Measurements from ENCODE around the gene FAM163A.

FAM163A gene

GRCh38 chr1:179729881-179730280 lies 13.2 kb upstream of the FAM163A start:
- H3K9ac ChIP-seq (ENCODE audit: low read length) = no peak overlapping the region
- no peak overlapping the region for H3K4me3 ChIP-seq (ENCODE audit: low read length)
- no peaks in the 10 kb centered on the region for H3K36me3 ChIP-seq (ENCODE audit: control insufficient read depth, low read depth, low read length)
- H3K27ac ChIP-seq (ENCODE audit: low read length) = no peak overlapping the region
- H3K9me3 ChIP-seq (ENCODE audit: control insufficient read depth, low read depth, low read length) = no peaks in the 10 kb centered on the region
- H3K4me1 ChIP-seq (ENCODE audit: control insufficient read depth, low read depth, low read length) = peaks cover 3% of the 10 kb centered on the region
- H3K27me3 ChIP-seq (ENCODE audit: control insufficient read depth, insufficient read depth, low read length) = no peaks in the 10 kb centered on the region

GRCh38 chr1:179731643-179732042 lies 11.4 kb upstream of the FAM163A start:
- Histone ChIP-seq H3K9me3 (ENCODE audit: control insufficient read depth, low read depth, low read length) (no peaks in the 10 kb centered on the region), H3K27me3 (ENCODE audit: control insufficient read depth, insufficient read depth, low read length) (no peaks in the 10 kb centered on the region), H3K27ac (ENCODE audit: low read length) (no peak overlapping the region), H3K4me1 (ENCODE audit: control insufficient read depth, low read depth, low read length) (peaks cover 3% of the 10 kb centered on the region), H3K36me3 (ENCODE audit: control insufficient read depth, low read depth, low read length) (no peaks in the 10 kb centered on the region), H3K9ac (ENCODE audit: low read length) (no peak overlapping the region), H3K4me3 (ENCODE audit: low read length) (no peak overlapping the region)

GRCh38 chr1:179742291-179742690 lies 800 bp upstream of the FAM163A start:
- Histone ChIP-seq H3K4me3 (ENCODE audit: low read length) (no peak overlapping the region), H3K9ac (ENCODE audit: low read length) (no peak overlapping the region), H3K9me3 (ENCODE audit: control insufficient read depth, low read depth, low read length) (no peaks in the 10 kb centered on the region), H3K27ac (ENCODE audit: low read length) (no peak overlapping the region), H3K27me3 (ENCODE audit: control insufficient read depth, insufficient read depth, low read length) (peaks cover 78% of the 10 kb centered on the region), H3K36me3 (ENCODE audit: control insufficient read depth, low read depth, low read length) (no peaks in the 10 kb centered on the region), H3K4me1 (ENCODE audit: control insufficient read depth, low read depth, low read length) (peaks cover 4% of the 10 kb centered on the region)

DNA sequence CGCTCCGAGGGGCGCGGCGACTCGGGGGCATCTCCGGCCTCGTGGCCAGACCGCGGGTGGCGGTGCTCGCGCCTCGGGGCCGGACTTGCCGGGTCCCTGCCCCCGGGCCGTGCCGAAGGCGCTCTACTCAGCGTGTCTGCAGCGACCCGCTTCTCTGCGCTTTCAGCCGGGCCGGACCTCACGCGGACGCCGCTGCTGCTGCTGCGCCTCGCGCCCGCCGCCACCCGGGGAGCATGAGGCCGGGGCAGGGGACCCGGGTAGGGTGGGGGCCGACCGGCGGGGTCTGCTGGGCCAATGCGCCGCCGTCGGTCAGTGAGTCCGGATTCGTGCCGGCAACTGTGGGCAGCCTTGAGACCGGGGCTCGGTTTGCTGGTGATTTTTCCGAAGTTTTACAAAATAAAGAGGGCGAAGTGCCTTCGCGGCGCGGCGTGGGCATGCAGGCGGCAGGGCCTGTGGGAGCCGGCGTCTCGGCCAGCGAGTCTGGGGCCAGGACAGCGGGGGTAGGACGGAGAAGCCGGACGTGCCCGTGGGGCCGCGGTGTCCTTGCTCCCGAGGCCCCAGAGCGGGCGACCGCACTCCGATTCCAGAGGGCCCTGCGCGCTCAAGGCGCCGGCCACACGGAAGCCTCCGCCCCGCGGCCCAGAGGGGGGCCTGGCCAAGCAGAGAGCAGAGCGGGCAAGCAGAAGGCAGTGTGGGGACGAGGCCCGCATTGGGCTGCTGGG lies 749 bp downstream of the FAM163A start:
- Histone ChIP-seq H3K27ac (ENCODE audit: low read length) (no peak overlapping the region), H3K27me3 (ENCODE audit: control insufficient read depth, insufficient read depth, low read length) (peaks cover 80% of the 10 kb centered on the region), H3K4me1 (ENCODE audit: control insufficient read depth, low read depth, low read length) (peaks cover 4% of the 10 kb centered on the region), H3K4me3 (ENCODE audit: low read length) (peak overlapping the region; percentile 58), H3K9ac (ENCODE audit: low read length) (no peak overlapping the region), H3K36me3 (ENCODE audit: control insufficient read depth, low read depth, low read length) (no peaks in the 10 kb centered on the region), H3K9me3 (ENCODE audit: control insufficient read depth, low read depth, low read length) (no peaks in the 10 kb centered on the region)

DNA sequence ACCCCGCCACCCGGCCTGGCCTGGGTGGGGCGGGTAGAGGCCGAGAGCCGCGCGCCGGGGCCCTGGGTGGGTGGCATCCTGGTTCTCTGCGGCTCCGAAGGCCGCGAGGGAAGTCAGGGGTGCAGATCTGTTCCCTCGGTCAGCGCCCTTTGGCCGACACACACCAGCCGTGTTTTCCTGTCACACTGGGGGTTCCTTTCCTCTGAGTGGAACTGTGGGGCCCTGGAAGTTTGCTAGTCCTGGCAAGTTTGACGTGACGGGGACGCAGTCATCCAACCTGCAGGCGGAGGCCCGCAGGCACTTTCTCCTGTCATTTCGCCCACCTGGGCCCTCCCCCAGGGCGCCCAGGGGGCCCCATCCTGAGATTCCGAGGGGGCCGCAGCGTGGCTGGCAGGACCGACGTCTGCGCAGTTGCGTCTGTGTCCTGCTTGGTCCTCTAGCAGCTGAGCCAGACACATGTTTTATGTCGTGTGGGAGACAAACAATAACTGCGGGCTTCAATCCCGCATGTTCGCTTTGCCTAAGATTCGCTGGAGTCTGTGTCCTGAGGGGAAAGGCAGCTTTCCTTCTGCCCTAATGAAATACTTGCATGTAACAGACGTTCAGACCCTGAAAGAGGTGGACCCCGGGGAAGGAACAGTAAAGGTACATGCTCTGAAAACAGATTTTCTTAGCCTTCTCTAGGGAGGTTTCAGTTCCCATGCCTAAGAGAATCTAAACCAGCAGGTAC lies 1.5 kb downstream of the FAM163A start:
- Histone ChIP-seq H3K27me3 (ENCODE audit: control insufficient read depth, insufficient read depth, low read length) (peaks cover 80% of the 10 kb centered on the region), H3K9ac (ENCODE audit: low read length) (no peak overlapping the region), H3K4me3 (ENCODE audit: low read length) (peak overlapping the region; percentile 58), H3K27ac (ENCODE audit: low read length) (no peak overlapping the region), H3K4me1 (ENCODE audit: control insufficient read depth, low read depth, low read length) (peaks cover 4% of the 10 kb centered on the region), H3K9me3 (ENCODE audit: control insufficient read depth, low read depth, low read length) (no peaks in the 10 kb centered on the region), H3K36me3 (ENCODE audit: control insufficient read depth, low read depth, low read length) (no peaks in the 10 kb centered on the region)

GRCh38 chr1:179745131-179745611 lies 2.1 kb downstream of the FAM163A start:
- no peak overlapping the region for H3K9ac ChIP-seq (ENCODE audit: low read length)
- H3K9me3 ChIP-seq (ENCODE audit: control insufficient read depth, low read depth, low read length) = no peaks in the 10 kb centered on the region
- H3K36me3 ChIP-seq (ENCODE audit: control insufficient read depth, low read depth, low read length) = no peaks in the 10 kb centered on the region
- no peak overlapping the region for H3K27ac ChIP-seq (ENCODE audit: low read length)
- H3K27me3 ChIP-seq (ENCODE audit: control insufficient read depth, insufficient read depth, low read length) = peaks cover 74% of the 10 kb centered on the region
- H3K4me1 ChIP-seq (ENCODE audit: control insufficient read depth, low read depth, low read length) = peaks cover 4% of the 10 kb centered on the region
- H3K4me3 ChIP-seq (ENCODE audit: low read length) = no peak overlapping the region

- Histone ChIP-seq H3K27ac (ENCODE audit: low read length) (no peak overlapping the region), H3K9ac (ENCODE audit: low read length) (no peak overlapping the region), H3K4me3 (ENCODE audit: low read length) (no peak overlapping the region), H3K36me3 (ENCODE audit: control insufficient read depth, low read depth, low read length) (no peaks in the 10 kb centered on the region), H3K9me3 (ENCODE audit: control insufficient read depth, low read depth, low read length) (no peaks in the 10 kb centered on the region), H3K27me3 (ENCODE audit: control insufficient read depth, insufficient read depth, low read length) (peaks cover 68% of the 10 kb centered on the region), H3K4me1 (ENCODE audit: control insufficient read depth, low read depth, low read length) (peaks cover 4% of the 10 kb centered on the region)
Observed at GRCh38 chr1:179745743-179746142, 2.7 kb downstream of the FAM163A start.

DNA sequence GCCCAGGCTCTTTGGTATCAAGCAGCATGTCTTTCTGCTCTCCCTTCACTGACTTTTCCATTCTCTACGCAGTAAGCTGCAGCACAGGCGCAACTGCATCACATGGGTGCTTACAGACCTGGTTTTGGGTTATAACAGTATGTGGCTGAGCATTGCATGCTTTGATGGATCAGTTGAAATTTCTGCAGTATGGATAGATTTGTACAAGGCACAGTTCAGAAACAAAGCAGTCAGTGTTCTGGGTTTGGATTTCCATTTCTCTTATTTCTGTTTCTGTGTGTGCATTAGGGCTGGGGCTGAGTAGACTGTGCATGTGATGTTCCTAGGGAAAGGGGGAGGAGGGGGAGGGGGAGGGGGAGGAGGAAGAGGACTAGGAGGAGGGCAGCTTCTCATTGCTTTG lies 4.5 kb downstream of the FAM163A start:
- Histone ChIP-seq H3K27ac (ENCODE audit: low read length) (no peak overlapping the region), H3K9me3 (ENCODE audit: control insufficient read depth, low read depth, low read length) (no peaks in the 10 kb centered on the region), H3K4me3 (ENCODE audit: low read length) (no peak overlapping the region), H3K27me3 (ENCODE audit: control insufficient read depth, insufficient read depth, low read length) (peaks cover 49% of the 10 kb centered on the region), H3K4me1 (ENCODE audit: control insufficient read depth, low read depth, low read length) (peaks cover 4% of the 10 kb centered on the region), H3K9ac (ENCODE audit: low read length) (no peak overlapping the region), H3K36me3 (ENCODE audit: control insufficient read depth, low read depth, low read length) (no peaks in the 10 kb centered on the region)

- H3K9me3 ChIP-seq (ENCODE audit: control insufficient read depth, low read depth, low read length) = no peaks in the 10 kb centered on the region
- H3K36me3 ChIP-seq (ENCODE audit: control insufficient read depth, low read depth, low read length) = no peaks in the 10 kb centered on the region
- H3K4me3 ChIP-seq (ENCODE audit: low read length) = no peak overlapping the region
- H3K27ac ChIP-seq (ENCODE audit: low read length) = no peak overlapping the region
- H3K9ac ChIP-seq (ENCODE audit: low read length) = no peak overlapping the region
- H3K27me3 ChIP-seq (ENCODE audit: control insufficient read depth, insufficient read depth, low read length) = peaks cover 38% of the 10 kb centered on the region
- peaks cover 4% of the 10 kb centered on the region for H3K4me1 ChIP-seq (ENCODE audit: control insufficient read depth, low read depth, low read length)
Observed at GRCh38 chr1:179748772-179749171, 5.7 kb downstream of the FAM163A start.

DNA sequence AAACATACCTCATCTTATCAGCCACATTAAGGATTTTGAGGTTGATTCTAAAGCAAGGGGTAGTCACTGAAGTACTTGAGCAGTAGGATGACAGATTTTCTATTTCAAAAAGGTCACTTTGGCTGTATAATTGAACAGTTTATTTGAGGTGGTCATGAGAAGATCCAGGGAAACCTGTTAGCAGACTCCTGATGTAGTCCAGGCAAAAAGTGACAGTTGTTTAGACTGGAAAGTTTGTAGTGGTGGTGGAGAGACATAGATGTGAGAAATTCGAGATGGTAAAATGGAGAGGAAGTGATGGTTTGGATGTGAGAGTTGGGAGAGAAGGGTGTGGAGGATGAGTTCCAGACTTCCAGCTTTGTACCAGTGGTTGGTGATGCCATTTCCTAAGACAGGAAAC lies 7.5 kb downstream of the FAM163A start:
- Histone ChIP-seq H3K4me1 (ENCODE audit: control insufficient read depth, low read depth, low read length) (no peaks in the 10 kb centered on the region), H3K27ac (ENCODE audit: low read length) (no peak overlapping the region), H3K9ac (ENCODE audit: low read length) (no peak overlapping the region), H3K4me3 (ENCODE audit: low read length) (no peak overlapping the region), H3K36me3 (ENCODE audit: control insufficient read depth, low read depth, low read length) (no peaks in the 10 kb centered on the region), H3K9me3 (ENCODE audit: control insufficient read depth, low read depth, low read length) (no peaks in the 10 kb centered on the region), H3K27me3 (ENCODE audit: control insufficient read depth, insufficient read depth, low read length) (peaks cover 19% of the 10 kb centered on the region)

GRCh38 chr1:179753061-179753460 lies 10.0 kb downstream of the FAM163A start:
- H3K27me3 ChIP-seq (ENCODE audit: control insufficient read depth, insufficient read depth, low read length) = no peaks in the 10 kb centered on the region
- no peak overlapping the region for H3K4me3 ChIP-seq (ENCODE audit: low read length)
- H3K27ac ChIP-seq (ENCODE audit: low read length) = no peak overlapping the region
- no peaks in the 10 kb centered on the region for H3K36me3 ChIP-seq (ENCODE audit: control insufficient read depth, low read depth, low read length)
- H3K9ac ChIP-seq (ENCODE audit: low read length) = no peak overlapping the region
- H3K9me3 ChIP-seq (ENCODE audit: control insufficient read depth, low read depth, low read length) = no peaks in the 10 kb centered on the region
- no peaks in the 10 kb centered on the region for H3K4me1 ChIP-seq (ENCODE audit: control insufficient read depth, low read depth, low read length)

Data from iPS-18a (cell line).